ENCODE results near the gene CDH4. TPM values are rescaled to one million over a fixed set of nuclear protein-coding genes. Genes with fewer than 3 reads are reported as not detected.

Gene CDH4
- polyA plus RNA-seq, 1 donor: 1.7 TPM

GRCh38 chr20:61806995-61807394 is 554.9 kb downstream of the CDH4 start:
- no CpG with 5 or more reads among the region's 7 CpGs for WGBS (ENCODE audit: insufficient coverage, low lambda C conversion rate)
- no peak for DNase-seq
- no peaks in the 10 kb centered on the region for H3K36me3 ChIP-seq (ENCODE audit: control insufficient read depth, insufficient read depth, low read length)

GRCh38 chr20:61807471-61808160 is 555.6 kb downstream of the CDH4 start:
- H3K4me1 ChIP-seq (ENCODE audit: control insufficient read depth, insufficient read depth, low read length): no peaks in the 10 kb centered on the region
- H3K27ac ChIP-seq (ENCODE audit: low read length): no peak overlapping the region
- no CpG with 5 or more reads among the region's 22 CpGs for WGBS (ENCODE audit: insufficient coverage, low lambda C conversion rate)
- DNase-seq: no peak
- peaks cover 27% of the 10 kb centered on the region for H3K27me3 ChIP-seq (ENCODE audit: control insufficient read depth, insufficient read depth, low read length)
- no peaks in the 10 kb centered on the region for H3K36me3 ChIP-seq (ENCODE audit: control insufficient read depth, insufficient read depth, low read length)
- H3K4me3 ChIP-seq (ENCODE audit: low read length): no peak overlapping the region
- no peaks in the 10 kb centered on the region for H3K9me3 ChIP-seq (ENCODE audit: control insufficient read depth, low read depth, low read length)

More at GRCh38 chr20:61806995-61807394, 554.9 kb downstream of the CDH4 start:
- Histone ChIP-seq H3K27ac (ENCODE audit: low read length) (no peak overlapping the region), H3K4me1 (ENCODE audit: control insufficient read depth, insufficient read depth, low read length) (no peaks in the 10 kb centered on the region), H3K9me3 (ENCODE audit: control insufficient read depth, low read depth, low read length) (no peaks in the 10 kb centered on the region), H3K27me3 (ENCODE audit: control insufficient read depth, insufficient read depth, low read length) (peaks cover 34% of the 10 kb centered on the region), H3K4me3 (ENCODE audit: low read length) (no peak overlapping the region)

GRCh38 chr20:61808447-61808846 is 556.4 kb downstream of the CDH4 start:
- Histone ChIP-seq H3K9me3 (ENCODE audit: control insufficient read depth, low read depth, low read length) (no peaks in the 10 kb centered on the region), H3K27me3 (ENCODE audit: control insufficient read depth, insufficient read depth, low read length) (peaks cover 20% of the 10 kb centered on the region), H3K36me3 (ENCODE audit: control insufficient read depth, insufficient read depth, low read length) (no peaks in the 10 kb centered on the region), H3K4me1 (ENCODE audit: control insufficient read depth, insufficient read depth, low read length) (no peaks in the 10 kb centered on the region), H3K27ac (ENCODE audit: low read length) (no peak overlapping the region), H3K4me3 (ENCODE audit: low read length) (no peak overlapping the region)
- WGBS (ENCODE audit: insufficient coverage, low lambda C conversion rate): 10% methylated on average over 2 of the region's 13 CpGs
- DNase-seq: no peak

DNA sequence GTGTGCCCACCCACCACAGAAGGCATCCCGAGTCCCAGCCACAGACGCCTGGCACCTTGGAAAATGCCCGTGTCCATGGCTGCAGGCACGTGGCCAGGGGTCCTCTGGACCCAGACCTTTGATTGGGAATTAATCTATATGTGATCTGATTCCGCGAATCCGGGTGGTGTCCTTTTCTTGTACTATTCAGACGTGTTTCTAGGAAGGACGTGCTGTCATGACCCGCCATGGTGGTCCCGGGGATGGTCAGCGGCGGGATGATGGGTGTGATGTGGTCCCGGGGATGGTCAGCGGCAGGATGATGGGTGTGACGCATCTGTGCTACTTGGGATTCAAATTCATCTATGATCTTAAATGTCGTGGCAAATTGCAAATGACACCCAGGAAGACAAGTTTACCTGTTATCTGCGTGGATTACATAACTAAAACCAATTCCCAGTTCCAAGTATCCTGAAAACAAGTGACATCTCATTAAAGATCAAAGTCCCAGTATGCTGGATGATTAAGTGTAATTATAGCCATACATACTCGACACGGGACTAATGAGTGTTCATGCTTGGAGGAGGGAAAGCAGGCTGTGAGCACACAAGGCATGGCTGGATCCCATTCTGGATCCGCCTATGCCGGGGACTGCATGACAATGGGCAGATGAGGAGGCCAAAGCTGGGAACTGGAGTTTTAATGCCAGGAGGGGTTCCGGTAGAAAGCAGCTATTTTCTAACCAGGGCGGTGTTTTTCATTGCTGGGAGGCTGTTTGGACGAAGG is 557.1 kb downstream of the CDH4 start:
- H3K4me3 ChIP-seq (ENCODE audit: low read length): no peak overlapping the region
- no peaks in the 10 kb centered on the region for H3K4me1 ChIP-seq (ENCODE audit: control insufficient read depth, insufficient read depth, low read length)
- no peaks in the 10 kb centered on the region for H3K36me3 ChIP-seq (ENCODE audit: control insufficient read depth, insufficient read depth, low read length)
- WGBS (ENCODE audit: insufficient coverage, low lambda C conversion rate): no CpG with 5 or more reads among the region's 25 CpGs
- no peak for DNase-seq
- H3K9me3 ChIP-seq (ENCODE audit: control insufficient read depth, low read depth, low read length): no peaks in the 10 kb centered on the region
- no peak overlapping the region for H3K27ac ChIP-seq (ENCODE audit: low read length)
- peaks cover 13% of the 10 kb centered on the region for H3K27me3 ChIP-seq (ENCODE audit: control insufficient read depth, insufficient read depth, low read length)

DNA sequence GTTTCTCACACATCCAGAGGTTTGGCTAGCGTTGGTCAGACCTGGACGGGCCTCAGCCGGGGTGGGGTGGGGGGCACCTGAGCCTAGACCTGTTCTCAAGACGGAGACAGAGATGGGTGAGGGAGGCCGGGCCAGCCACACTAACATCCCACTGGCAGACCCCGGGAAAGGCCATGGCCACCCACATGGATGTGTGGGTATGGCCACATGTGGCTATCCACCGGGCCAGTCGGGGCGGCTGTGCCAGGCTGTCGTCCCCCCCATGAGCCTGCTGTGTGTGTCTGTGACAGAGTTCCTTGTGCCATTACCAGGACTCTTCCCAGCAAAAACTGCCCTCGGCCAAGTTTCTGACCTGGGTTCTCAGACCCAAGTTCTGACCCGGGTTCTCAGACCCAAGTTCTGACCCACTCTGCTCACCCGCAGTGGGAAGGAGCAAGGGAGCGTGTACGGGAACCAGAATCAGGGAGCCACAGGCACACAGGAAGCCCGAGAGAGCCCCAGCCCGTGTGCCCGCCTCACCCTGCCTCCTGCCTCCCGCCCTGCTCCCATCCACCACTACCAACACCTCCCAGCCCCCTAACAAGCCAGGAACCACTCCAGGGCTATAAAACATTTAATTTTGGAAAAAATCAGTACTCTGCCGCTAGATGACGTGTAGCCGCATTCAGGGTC is 558.1 kb downstream of the CDH4 start:
- H3K4me1 ChIP-seq (ENCODE audit: control insufficient read depth, insufficient read depth, low read length): no peaks in the 10 kb centered on the region
- H3K27ac ChIP-seq (ENCODE audit: low read length): no peak overlapping the region
- no peaks in the 10 kb centered on the region for H3K9me3 ChIP-seq (ENCODE audit: control insufficient read depth, low read depth, low read length)
- DNase-seq: no peak
- peaks cover 5% of the 10 kb centered on the region for H3K27me3 ChIP-seq (ENCODE audit: control insufficient read depth, insufficient read depth, low read length)
- no CpG with 5 or more reads among the region's 22 CpGs for WGBS (ENCODE audit: insufficient coverage, low lambda C conversion rate)
- no peak overlapping the region for H3K4me3 ChIP-seq (ENCODE audit: low read length)
- no peaks in the 10 kb centered on the region for H3K36me3 ChIP-seq (ENCODE audit: control insufficient read depth, insufficient read depth, low read length)

- no peak for DNase-seq
- Histone ChIP-seq H3K9me3 (ENCODE audit: control insufficient read depth, low read depth, low read length) (no peaks in the 10 kb centered on the region), H3K4me1 (ENCODE audit: control insufficient read depth, insufficient read depth, low read length) (no peaks in the 10 kb centered on the region), H3K27ac (ENCODE audit: low read length) (no peak overlapping the region), H3K27me3 (ENCODE audit: control insufficient read depth, insufficient read depth, low read length) (peaks cover 5% of the 10 kb centered on the region), H3K4me3 (ENCODE audit: low read length) (no peak overlapping the region), H3K36me3 (ENCODE audit: control insufficient read depth, insufficient read depth, low read length) (no peaks in the 10 kb centered on the region)
- WGBS (ENCODE audit: insufficient coverage, low lambda C conversion rate): no CpG with 5 or more reads among the region's 17 CpGs
These were observed 558.7 kb downstream of the CDH4 start for GRCh38 chr20:61810738-61811135.

- no CpG with 5 or more reads among the region's 5 CpGs for WGBS (ENCODE audit: insufficient coverage, low lambda C conversion rate)
- Histone ChIP-seq H3K4me3 (ENCODE audit: low read length) (no peak overlapping the region), H3K9me3 (ENCODE audit: control insufficient read depth, low read depth, low read length) (no peaks in the 10 kb centered on the region), H3K36me3 (ENCODE audit: control insufficient read depth, insufficient read depth, low read length) (no peaks in the 10 kb centered on the region), H3K27me3 (ENCODE audit: control insufficient read depth, insufficient read depth, low read length) (peaks cover 5% of the 10 kb centered on the region), H3K4me1 (ENCODE audit: control insufficient read depth, insufficient read depth, low read length) (no peaks in the 10 kb centered on the region), H3K27ac (ENCODE audit: low read length) (no peak overlapping the region)
- no peak for DNase-seq
These were observed 559.1 kb downstream of the CDH4 start for GRCh38 chr20:61811166-61811565.

DNA sequence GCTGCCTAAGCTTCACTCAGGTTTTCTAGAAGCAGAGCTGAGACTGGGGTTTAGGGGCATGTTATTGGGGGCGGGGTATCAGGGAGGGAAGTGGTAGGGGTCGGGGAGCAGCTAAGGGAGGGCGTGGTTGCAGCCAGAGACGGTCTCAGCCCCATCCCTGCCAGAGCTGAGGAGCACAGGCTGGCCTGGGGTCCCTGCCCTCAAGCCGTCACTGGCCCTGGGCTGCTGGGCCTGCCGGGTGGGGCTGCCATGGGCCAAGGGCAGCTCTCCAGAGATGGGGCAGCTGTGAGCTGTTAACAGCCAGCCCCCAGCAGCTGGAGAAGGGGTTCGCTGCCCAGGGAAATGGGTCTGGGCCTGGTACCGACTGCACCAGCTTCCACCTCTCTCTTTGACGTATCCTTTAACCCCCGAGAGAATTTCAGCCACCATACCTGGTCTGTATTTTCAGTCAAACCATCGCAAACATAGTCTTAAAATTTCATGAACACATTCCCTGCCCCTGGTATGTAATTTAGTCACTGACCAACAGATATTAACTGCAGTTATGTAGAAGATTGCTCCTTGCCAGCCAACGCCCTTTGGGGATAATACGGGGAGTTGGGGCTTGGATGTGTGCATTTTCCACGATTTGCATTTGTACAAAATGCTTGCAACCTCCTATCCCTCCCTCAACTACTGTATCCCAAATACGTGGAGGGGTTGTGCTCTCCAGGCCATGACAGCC is 560.2 kb downstream of the CDH4 start:
- WGBS (ENCODE audit: insufficient coverage, low lambda C conversion rate): no CpG with 5 or more reads among the region's 15 CpGs
- no peaks in the 10 kb centered on the region for H3K36me3 ChIP-seq (ENCODE audit: control insufficient read depth, insufficient read depth, low read length)
- H3K9me3 ChIP-seq (ENCODE audit: control insufficient read depth, low read depth, low read length): no peaks in the 10 kb centered on the region
- no peak for DNase-seq
- no peaks in the 10 kb centered on the region for H3K4me1 ChIP-seq (ENCODE audit: control insufficient read depth, insufficient read depth, low read length)
- no peak overlapping the region for H3K27ac ChIP-seq (ENCODE audit: low read length)
- H3K27me3 ChIP-seq (ENCODE audit: control insufficient read depth, insufficient read depth, low read length): peaks cover 5% of the 10 kb centered on the region
- H3K4me3 ChIP-seq (ENCODE audit: low read length): no peak overlapping the region

DNA sequence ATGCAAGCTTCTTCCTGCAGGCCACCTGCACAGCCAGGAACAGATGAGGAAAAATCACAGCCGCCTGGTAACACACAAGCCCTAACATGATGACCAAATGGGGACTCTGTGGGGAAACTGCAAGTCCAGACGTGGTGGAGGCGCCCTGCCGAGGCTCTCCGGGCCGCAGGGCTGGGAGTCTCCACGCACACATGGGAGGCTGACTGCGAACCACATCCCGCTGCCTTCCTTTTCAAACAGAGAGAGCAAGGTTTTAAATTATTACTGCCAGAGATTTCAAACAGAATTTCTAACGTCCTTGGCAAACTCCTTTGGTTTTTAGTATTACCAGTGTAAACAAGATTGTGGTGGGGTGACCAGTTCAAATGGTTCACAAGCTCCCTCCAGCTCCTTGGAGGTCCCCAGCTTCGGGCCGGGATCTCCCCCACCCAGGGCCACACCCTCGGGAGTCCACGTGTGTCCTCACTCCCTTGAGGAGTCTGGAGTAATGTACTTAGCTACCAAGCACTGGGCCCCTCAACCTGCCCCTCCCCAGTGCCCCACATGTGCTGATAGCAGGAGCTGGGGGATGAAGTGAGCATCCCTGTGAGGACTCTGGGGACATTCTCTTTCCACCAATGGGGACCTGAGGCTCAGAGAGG is 560.9 kb downstream of the CDH4 start:
- H3K4me3 ChIP-seq (ENCODE audit: low read length): no peak overlapping the region
- DNase-seq: no peak
- no peak overlapping the region for H3K27ac ChIP-seq (ENCODE audit: low read length)
- H3K9me3 ChIP-seq (ENCODE audit: control insufficient read depth, low read depth, low read length): no peaks in the 10 kb centered on the region
- WGBS (ENCODE audit: insufficient coverage, low lambda C conversion rate): 17% methylated on average over 1 of the region's 14 CpGs
- H3K4me1 ChIP-seq (ENCODE audit: control insufficient read depth, insufficient read depth, low read length): no peaks in the 10 kb centered on the region
- no peaks in the 10 kb centered on the region for H3K27me3 ChIP-seq (ENCODE audit: control insufficient read depth, insufficient read depth, low read length)
- no peaks in the 10 kb centered on the region for H3K36me3 ChIP-seq (ENCODE audit: control insufficient read depth, insufficient read depth, low read length)

DNA sequence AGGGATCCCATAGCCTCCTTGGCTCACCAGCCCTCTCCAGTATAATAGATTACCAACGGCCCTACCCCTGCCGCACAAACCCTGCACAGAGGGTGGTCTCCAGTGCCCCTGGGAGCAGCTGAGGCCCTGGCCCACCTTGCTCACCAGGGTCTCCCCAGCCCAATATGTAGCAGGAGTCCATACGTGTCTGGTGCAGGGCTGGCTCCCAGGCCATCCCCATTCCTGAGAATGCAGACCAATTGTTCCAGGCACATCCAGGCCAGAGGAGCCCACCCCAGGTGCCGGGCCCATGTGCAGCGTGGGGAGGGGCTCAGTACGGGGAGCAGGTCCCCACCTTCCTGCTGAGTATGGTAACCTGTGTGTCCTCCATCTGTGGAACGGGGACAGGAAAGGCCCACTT is 561.7 kb downstream of the CDH4 start:
- Histone ChIP-seq H3K27ac (ENCODE audit: low read length) (no peak overlapping the region), H3K36me3 (ENCODE audit: control insufficient read depth, insufficient read depth, low read length) (no peaks in the 10 kb centered on the region), H3K27me3 (ENCODE audit: control insufficient read depth, insufficient read depth, low read length) (no peaks in the 10 kb centered on the region), H3K9me3 (ENCODE audit: control insufficient read depth, low read depth, low read length) (no peaks in the 10 kb centered on the region), H3K4me3 (ENCODE audit: low read length) (no peak overlapping the region), H3K4me1 (ENCODE audit: control insufficient read depth, insufficient read depth, low read length) (no peaks in the 10 kb centered on the region)
- no peak for DNase-seq
- no CpG with 5 or more reads among the region's 7 CpGs for WGBS (ENCODE audit: insufficient coverage, low lambda C conversion rate)
